ENCODE measurements around the gene EXOSC5.
"Not testable (repeated sequence)": the region's sequence is repeated elsewhere in the genome, so short reads cannot be mapped to it uniquely, and the experiment has no call there.

DNA sequence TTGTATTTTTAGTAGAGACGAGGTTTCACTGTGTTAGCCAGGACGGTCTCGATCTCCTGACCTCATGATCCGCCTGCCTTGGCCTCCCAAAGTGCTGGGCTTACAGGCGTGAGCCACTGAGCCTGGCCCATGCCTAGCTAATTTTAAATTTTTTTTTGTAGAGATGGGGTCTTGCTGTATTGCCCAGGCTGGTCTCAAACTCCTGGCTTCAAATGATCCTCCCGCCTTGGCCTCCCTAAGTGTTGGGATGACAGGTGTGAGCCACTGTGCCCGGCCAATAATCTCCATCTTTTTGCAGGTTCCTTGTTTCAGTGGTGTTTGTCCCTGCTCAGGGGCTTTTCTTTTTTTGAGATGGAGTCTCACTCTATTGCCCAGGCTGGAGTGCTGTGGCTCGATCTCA, 15.6 kb downstream of the EXOSC5 start:
- TF ChIP-seq TAF1 (IDR thresholded peaks at IDR 0.05; ENCODE audit: low read depth, low read length); POLR2A (IDR thresholded peaks at IDR 0.05; ENCODE audit: low read depth, low read length); POLR2AphosphoS5 (IDR thresholded peaks at IDR 0.05; ENCODE audit: low read depth, low read length); POU2F2 (IDR thresholded peaks at IDR 0.05; ENCODE audit: low read depth, low read length); PAX5 (IDR thresholded peaks at IDR 0.05; ENCODE audit: insufficient read depth, low read length, severe bottlenecking); SPI1 (IDR thresholded peaks at IDR 0.05; ENCODE audit: low read depth, low read length): not testable (repeated sequence)

Measured in GM12891 (cell line).